AG09309 (cell line): ENCODE measurements around the gene TNS4.
"Not testable (repeated sequence)": the region's sequence is repeated elsewhere in the genome, so short reads cannot be mapped to it uniquely, and the experiment has no call there.

Experiments used
- DNase-seq: peaks from one replicate; pipeline ENCODE4 v3.0.0-alpha.2; 2010; ENCODE audit warnings: low read depth
- H3K4me3 ChIP-seq: 2 replicates; pipeline ENCODE4 v1.5.1; 2011; ENCODE audit warnings: mild to moderate bottlenecking, low read depth, low read length, moderate library complexity; ENCODE audit not compliant: control insufficient read depth
- TF ChIP-seq, protein P1 (sequence below): IDR thresholded peaks from 2 replicates; pipeline ENCODE4 v1.5.1; 2011; ENCODE audit warnings: mild to moderate bottlenecking, low read depth, low read length, inconsistent platforms; ENCODE audit not compliant: insufficient read depth, control insufficient read depth; ENCODE audit errors: missing control alignments

The TNS4 gene

DNA sequence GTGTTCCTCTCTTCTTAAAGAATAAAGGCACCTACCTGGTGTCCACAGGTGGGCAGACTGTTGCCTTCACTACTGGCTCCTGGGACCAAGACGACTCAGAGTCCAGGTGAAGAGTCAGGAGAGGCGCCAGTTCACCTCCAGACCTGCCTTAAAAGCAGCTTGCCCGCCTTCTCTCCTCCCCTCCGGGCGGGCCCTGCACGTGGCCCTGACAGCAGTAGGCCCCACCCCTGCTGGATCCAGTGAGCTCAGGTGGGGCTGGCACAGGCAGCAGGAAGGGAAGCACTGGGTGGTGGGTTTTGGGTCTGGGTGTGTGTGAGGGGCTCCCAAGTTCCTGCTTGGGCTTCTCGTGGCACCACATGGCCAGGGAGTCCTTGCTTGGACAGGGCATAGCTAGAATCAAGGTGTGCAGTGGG, at the start of gene TNS4:
TNS4 (minus strand) TSS at position 125 of the 413 bp plus-strand sequence. CDS start 5,198 bp downstream, outside the sequence.
- TF ChIP-seq, protein P1, sequence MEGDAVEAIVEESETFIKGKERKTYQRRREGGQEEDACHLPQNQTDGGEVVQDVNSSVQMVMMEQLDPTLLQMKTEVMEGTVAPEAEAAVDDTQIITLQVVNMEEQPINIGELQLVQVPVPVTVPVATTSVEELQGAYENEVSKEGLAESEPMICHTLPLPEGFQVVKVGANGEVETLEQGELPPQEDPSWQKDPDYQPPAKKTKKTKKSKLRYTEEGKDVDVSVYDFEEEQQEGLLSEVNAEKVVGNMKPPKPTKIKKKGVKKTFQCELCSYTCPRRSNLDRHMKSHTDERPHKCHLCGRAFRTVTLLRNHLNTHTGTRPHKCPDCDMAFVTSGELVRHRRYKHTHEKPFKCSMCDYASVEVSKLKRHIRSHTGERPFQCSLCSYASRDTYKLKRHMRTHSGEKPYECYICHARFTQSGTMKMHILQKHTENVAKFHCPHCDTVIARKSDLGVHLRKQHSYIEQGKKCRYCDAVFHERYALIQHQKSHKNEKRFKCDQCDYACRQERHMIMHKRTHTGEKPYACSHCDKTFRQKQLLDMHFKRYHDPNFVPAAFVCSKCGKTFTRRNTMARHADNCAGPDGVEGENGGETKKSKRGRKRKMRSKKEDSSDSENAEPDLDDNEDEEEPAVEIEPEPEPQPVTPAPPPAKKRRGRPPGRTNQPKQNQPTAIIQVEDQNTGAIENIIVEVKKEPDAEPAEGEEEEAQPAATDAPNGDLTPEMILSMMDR = no peak
- no peak for DNase-seq
- no peak within 1 kb of the TSS for H3K4me3 ChIP-seq

GRCh38 chr17:40550608-40551007, 49.2 kb upstream of the TNS4 start:
- no peak for DNase-seq
- TF ChIP-seq, protein P1 = no peak
- no peak overlapping the region for H3K4me3 ChIP-seq

DNA sequence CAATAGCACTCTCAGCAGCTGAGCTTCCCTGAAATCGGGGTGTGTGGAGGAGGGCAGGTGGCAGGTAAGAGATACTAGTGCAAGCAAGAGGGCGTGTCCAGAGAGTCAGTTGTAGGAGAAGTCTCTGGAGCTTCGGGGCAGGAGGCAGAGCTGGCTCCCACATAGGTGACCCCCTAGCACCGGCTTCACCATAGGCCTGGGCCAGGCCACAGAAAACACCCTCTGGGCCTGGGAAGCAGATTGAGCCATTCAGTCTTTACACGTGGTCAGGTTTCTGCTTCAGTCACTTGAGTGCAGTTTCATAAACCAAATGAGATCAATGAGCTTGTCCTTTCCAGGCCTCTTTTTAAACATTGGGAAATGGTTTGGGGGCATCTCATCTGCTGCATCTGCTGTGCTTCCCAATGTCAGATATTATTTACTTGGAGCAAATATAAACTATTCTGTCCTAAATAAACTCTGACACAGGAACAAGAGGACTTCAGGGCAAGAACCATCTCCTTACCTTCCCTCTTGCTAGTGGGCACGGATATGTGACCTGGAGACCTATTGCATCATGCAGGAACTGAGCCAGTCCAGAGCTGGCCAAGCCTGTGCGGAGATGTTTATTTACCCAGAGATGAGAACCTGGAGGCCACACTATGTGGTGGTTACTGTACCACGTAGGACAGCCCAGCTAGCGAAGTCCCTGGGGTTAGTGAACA, 47.7 kb upstream of the TNS4 start:
- H3K4me3 ChIP-seq = no peak overlapping the region
- DNase-seq = no peak
- TF ChIP-seq, protein P1 = no peak

GRCh38 chr17:40548491-40548981, 47.1 kb upstream of the TNS4 start:
- TF ChIP-seq, protein P1 = no peak
- no peak overlapping the region for H3K4me3 ChIP-seq
- no peak for DNase-seq

DNA sequence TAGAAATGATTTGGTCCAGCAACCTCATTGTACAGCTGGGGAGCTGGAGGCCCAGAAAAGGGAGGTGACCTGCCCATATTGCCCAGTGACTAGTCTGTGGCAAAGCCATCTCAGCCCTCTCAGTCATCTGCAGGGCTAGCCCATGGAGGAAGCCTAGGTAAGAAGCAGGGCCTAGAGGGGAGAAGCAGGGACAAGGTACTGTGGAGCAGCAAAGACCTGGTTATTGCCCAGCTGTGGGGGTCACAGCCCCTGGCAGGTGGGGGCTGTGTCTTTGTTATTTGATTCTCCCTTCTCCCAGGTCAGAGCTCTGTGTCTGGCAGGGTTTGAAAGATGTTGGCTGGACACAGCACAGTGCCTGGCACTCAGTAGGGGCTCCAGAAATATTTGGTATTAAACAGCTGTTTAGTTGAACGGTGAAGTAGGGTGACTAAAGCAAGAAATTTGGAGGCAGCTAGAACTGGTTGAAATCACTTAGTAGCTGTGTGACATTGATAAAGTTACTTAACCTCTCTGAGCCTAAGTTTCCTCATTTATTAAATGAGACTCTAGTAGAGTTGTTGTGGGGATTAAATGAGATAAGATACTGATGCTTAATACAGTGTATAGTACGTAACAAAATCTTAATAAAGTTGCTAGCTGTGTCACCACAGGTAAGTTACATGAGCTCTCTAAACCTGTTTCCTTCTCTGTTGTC, 46.5 kb upstream of the TNS4 start:
- no peak for DNase-seq
- TF ChIP-seq, protein P1 = no peak
- no peak overlapping the region for H3K4me3 ChIP-seq

DNA sequence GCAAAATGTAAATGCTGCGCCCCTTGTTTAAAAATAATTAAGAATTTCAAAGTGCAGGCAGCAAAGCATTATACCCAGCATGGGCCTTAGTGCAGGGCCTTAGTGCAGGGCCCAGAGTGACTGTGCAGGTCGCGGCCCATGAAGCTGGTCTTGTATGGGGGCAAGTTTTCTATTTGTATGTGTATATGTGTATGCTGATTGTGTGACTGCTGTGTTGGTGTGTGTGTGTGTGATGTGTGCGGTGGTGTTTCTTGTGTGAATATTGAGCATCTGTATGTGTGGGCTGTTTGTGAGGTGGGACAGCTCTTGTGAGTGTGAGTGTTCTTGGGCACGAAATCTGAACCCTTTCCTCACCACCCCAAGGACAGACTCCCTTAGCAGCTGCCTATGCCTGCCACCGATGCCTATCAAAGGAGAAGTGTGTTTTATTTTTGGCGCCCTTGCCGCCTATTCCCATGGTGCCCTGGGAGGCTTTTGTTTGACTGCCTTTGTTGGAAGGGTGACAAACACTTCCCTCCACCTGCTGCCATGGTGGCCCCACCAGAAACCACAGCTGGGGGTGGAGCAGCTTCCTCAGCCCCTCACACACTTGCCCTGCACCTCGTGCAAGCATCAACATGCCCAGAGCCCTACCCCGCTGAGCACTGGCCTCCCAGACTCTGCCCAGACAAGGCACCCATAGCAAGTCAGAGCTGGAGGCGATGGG, 45.8 kb upstream of the TNS4 start:
- H3K4me3 ChIP-seq = no peak overlapping the region
- DNase-seq = no peak
- TF ChIP-seq, protein P1 = no peak

DNA sequence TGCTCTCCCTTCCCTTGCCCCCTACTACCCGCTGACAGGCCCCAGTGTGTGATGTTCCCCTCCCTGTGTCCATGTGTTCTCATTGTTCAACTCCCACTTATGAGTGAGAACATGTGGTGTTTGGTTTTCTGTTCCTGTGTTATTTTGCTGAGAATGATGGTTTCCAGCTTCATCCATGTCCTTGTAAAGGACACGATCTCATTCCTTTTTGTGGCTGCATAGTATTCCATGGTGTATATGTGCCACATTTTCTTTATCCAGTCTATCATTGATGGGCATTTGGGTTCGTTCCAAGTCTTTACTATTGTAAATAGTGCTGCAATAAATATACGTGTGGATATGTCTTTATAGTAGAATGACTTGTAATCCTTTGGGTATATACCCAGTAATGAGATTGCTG, 45.1 kb upstream of the TNS4 start:
- not testable (repeated sequence) for H3K4me3 ChIP-seq, DNase-seq
